GM23248 (cell line): ENCODE data around the gene CCDC91. TPM values are rescaled to one million over a fixed set of nuclear protein-coding genes. Genes with fewer than 3 reads are reported as not detected.

ENCODE experiments used
- DNase-seq: peaks from one replicate; pipeline ENCODE4 v3.0.0-alpha.2; 2015
- H2AFZ ChIP-seq: fragments of 200-600 bp; sonication (generic); 2 replicates; pipeline ENCODE4 v1.6.1; 2016; ENCODE audit warnings: antibody characterized with exemption
- H3F3A ChIP-seq: fragments of 200-600 bp; sonication (generic); 2 replicates; pipeline ENCODE4 v1.6.1; 2016; ENCODE audit warnings: mild to moderate bottlenecking, antibody characterized with exemption, mixed run types; ENCODE audit not compliant: insufficient read depth
- H3K27ac ChIP-seq: fragments of 200-600 bp; sonication (generic); 2 replicates; pipeline ENCODE4 v1.5.1; 2016; ENCODE audit warnings: mild to moderate bottlenecking
- H3K27me3 ChIP-seq: fragments of 200-600 bp; sonication (generic); replicated peaks from 2 replicates; pipeline ENCODE4 v1.6.1; 2016; ENCODE audit warnings: mild to moderate bottlenecking; ENCODE audit not compliant: insufficient read depth
- H3K36me3 ChIP-seq: fragments of 200-600 bp; sonication (generic); 2 replicates; pipeline ENCODE4 v1.6.1; 2016; ENCODE audit warnings: low read depth, mild to moderate bottlenecking
- H3K4me1 ChIP-seq: fragments of 200-600 bp; sonication (generic); 2 replicates; pipeline ENCODE4 v1.6.1; 2016; ENCODE audit warnings: mild to moderate bottlenecking; ENCODE audit not compliant: insufficient read depth
- H3K4me2 ChIP-seq: fragments of 200-600 bp; sonication (generic); one replicate; pipeline ENCODE4 v1.6.1; 2016; ENCODE audit warnings: mild to moderate bottlenecking; ENCODE audit not compliant: unreplicated experiment
- H3K4me3 ChIP-seq: fragments of 200-600 bp; sonication (generic); 2 replicates; pipeline ENCODE4 v1.5.1; 2016; ENCODE audit warnings: mild to moderate bottlenecking
- H3K79me2 ChIP-seq: fragments of 200-600 bp; sonication (generic); 2 replicates; pipeline ENCODE4 v1.6.1; 2016; ENCODE audit warnings: mild to moderate bottlenecking; ENCODE audit not compliant: insufficient read depth
- H3K9ac ChIP-seq: fragments of 200-600 bp; sonication (generic); 2 replicates; pipeline ENCODE4 v1.6.1; 2016; ENCODE audit warnings: mild to moderate bottlenecking
- H3K9me2 ChIP-seq: fragments of 200-600 bp; sonication (generic); 2 replicates; pipeline ENCODE4 v1.6.1; 2016; ENCODE audit warnings: mixed run types, mild to moderate bottlenecking, moderate library complexity; ENCODE audit not compliant: insufficient read depth
- H3K9me3 ChIP-seq: fragments of 200-600 bp; sonication (generic); one replicate; pipeline ENCODE4 v1.6.1; 2017; ENCODE audit warnings: low read depth
- H4K20me1 ChIP-seq: fragments of 200-600 bp; sonication (generic); 2 replicates; pipeline ENCODE4 v1.6.0; 2016; ENCODE audit not compliant: insufficient read depth
- EZH2 ChIP-seq: fragments of 200-600 bp; sonication (generic); IDR thresholded peaks from 2 replicates; pipeline ENCODE4 v1.6.1; 2018; ENCODE audit warnings: antibody characterized with exemption, mild to moderate bottlenecking; ENCODE audit not compliant: insufficient read depth, poor library complexity, severe bottlenecking
- EZH2phosphoT487 ChIP-seq: fragments of 200-600 bp; sonication (generic); IDR thresholded peaks from 2 replicates; pipeline ENCODE4 v1.6.1; 2018; ENCODE audit warnings: antibody characterized with exemption, moderate library complexity, mild to moderate bottlenecking, low read depth; ENCODE audit not compliant: insufficient read depth
- WGBS, 2 experiments: methylation state at CpG; one replicate each; pipeline ENCODE4 v1.1.6; 2015 to 2017; ENCODE audit warnings: low lambda C conversion rate in 2 of 2, low coverage in 1 of 2; ENCODE audit errors: missing lambda C conversion rate in 2 of 2; 5-methylcytosine and 5-hydroxymethylcytosine counted together
- in situ Hi-C: fragments of 300-500 bp; cut with MboI; formaldehyde crosslinking; loops from 2 replicates; pipeline ENCODE4 v1.15.0; 2020
- polyA plus RNA-seq: library from polyadenylated mRNA; unstranded; fragments of >200 nt; fragmentation: Nextera tagmentation; extraction: Ambion mirVana; gene quantifications from 2 replicates; pipeline ENCODE4 v1.2.1, GENCODE V29; 2016
- total RNA-seq: library from RNA; depleted of rRNA; stranded (reverse); fragments of >200 nt; shearing (Covaris generic); gene quantifications from 2 replicates; pipeline ENCODE4 v1.2.3, GENCODE V29; 2014

The CCDC91 gene
- total and polyA plus RNA-seq, 2 experiments from 2014 or later: 17.2 to 31.5 TPM

DNA sequence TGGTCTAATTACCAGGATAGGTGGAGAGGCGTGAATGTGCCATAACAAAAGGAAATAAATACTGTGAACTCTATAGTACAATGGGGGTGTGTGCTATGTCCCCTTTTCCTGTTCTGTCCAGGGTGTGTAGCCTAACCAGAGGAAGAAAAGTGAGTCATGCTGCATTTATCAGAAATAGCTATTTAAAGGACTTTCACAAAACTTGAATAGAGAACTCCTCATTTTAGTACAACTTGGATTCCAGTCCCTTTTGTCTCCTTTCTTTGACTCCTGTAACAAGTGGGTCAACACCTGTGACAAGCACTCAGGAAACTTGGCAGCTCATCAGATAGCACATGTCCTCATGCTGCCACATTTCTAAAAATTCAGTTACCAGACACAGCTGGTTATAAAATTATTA is 123.4 kb downstream of the CCDC91 start:
- Histone ChIP-seq H3K79me2 (no peaks in the 10 kb centered on the region), H3K4me1 (peaks cover 12% of the 10 kb centered on the region), H3K9ac (no peak overlapping the region), H3K36me3 (no peaks in the 10 kb centered on the region; the same call in 1 of the 2 replicates), H3F3A (no peaks in the 10 kb centered on the region; the same call in 1 of the 2 replicates), H3K9me2 (no peaks in the 10 kb centered on the region), H4K20me1 (no peaks in the 10 kb centered on the region), H3K27me3 (no peaks in the 10 kb centered on the region), H3K4me3 (no peak overlapping the region), H3K9me3 (no peaks in the 10 kb centered on the region), H3K27ac (no peak overlapping the region), H2AFZ (no peak overlapping the region), H3K4me2 (peak overlapping the region; percentile 6)
- no peak for TF ChIP-seq EZH2phosphoT487
- TF ChIP-seq EZH2: no peak
- DNase-seq: peak; percentile 46
- 93 to 100% methylated on average over 1 of the region's 1 CpG for WGBS, 2 experiments
- in situ Hi-C loops: no loop called here

DNA sequence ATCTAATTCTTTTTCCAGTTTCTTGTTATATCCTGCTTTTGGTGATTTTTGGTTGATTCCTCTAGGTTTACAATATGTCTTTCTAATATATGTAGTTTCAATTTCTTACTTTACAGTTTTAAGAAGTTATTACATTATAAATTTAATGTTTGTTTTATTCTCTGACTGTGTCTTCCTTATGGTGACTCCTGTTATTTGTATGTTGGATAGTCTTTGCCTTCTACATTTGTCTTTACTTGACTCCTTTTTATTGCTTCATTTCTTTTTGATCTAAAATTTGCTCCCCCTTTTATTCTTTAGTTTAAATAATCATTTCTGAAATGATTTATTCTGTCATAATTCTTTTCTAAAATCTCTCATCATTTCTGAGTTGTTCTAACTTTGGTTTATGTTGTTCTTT is 125.8 kb downstream of the CCDC91 start:
- Histone ChIP-seq H3K27me3 (no peaks in the 10 kb centered on the region), H3K4me1 (peaks cover 12% of the 10 kb centered on the region), H3K4me2 (no peak overlapping the region), H3K9me3 (no peaks in the 10 kb centered on the region), H3F3A (no peaks in the 10 kb centered on the region; the same call in 1 of the 2 replicates), H3K36me3 (no peaks in the 10 kb centered on the region; the same call in 1 of the 2 replicates), H3K9ac (no peak overlapping the region), H3K79me2 (no peaks in the 10 kb centered on the region), H3K4me3 (no peak overlapping the region), H3K27ac (no peak overlapping the region), H4K20me1 (no peaks in the 10 kb centered on the region), H3K9me2 (no peaks in the 10 kb centered on the region), H2AFZ (no peak overlapping the region)
- in situ Hi-C loops: no loop called here
- DNase-seq: no peak
- TF ChIP-seq EZH2phosphoT487 (no peak), EZH2 (no peak)

DNA sequence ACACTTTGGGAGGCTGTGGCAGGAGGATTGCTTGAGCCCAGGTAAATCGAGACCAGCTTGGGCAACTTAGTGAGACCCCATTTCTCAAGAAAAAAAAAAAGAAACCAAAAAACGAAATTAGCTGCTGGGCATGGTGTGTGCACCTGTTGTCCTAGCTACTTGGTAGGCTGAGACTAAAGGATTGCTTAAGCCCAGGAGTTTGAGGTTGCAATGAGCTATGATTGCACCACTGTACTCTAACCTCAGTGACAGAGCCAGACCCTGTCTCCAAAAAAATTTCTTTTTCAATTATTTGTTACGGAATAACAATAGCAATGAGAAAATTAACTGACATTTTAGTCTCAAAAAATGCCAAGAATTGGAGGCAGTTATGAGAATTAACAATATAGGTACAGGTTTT is 128.0 kb downstream of the CCDC91 start:
- Histone ChIP-seq H3K27ac (no peak overlapping the region), H3K4me2 (no peak overlapping the region), H3K27me3 (no peaks in the 10 kb centered on the region), H3K9ac (no peak overlapping the region), H3K79me2 (no peaks in the 10 kb centered on the region), H3K9me2 (no peaks in the 10 kb centered on the region; the same call in 1 of the 2 replicates), H4K20me1 (no peaks in the 10 kb centered on the region), H3K36me3 (no peaks in the 10 kb centered on the region; the same call in 1 of the 2 replicates), H3K9me3 (no peaks in the 10 kb centered on the region), H3F3A (no peaks in the 10 kb centered on the region; the same call in 1 of the 2 replicates), H2AFZ (no peak overlapping the region), H3K4me3 (no peak overlapping the region), H3K4me1 (peaks cover 12% of the 10 kb centered on the region)
- no peak for DNase-seq
- in situ Hi-C loops: no loop called here
- TF ChIP-seq EZH2phosphoT487 (no peak), EZH2 (no peak)
- WGBS, 2 experiments: 78 to 82% methylated on average over 3 of the region's 3 CpGs

DNA sequence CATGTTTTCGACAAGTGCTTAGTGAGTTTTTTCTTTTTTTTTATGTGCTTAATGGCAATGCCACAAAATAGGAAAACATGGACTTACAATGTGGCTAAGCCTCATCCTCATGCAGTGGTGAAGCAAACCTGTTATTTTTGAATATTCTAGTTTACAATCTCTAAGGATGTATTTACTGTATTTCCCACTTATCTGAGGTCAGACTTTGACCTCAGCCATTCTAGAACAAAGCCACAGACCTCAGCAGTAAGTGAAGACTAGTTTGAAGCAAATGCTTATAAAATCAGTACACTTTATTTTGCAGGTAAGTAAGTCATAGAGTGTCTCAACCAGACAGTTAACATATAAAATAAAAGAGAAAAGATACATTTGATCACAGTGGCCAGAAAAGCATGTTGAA is 130.1 kb downstream of the CCDC91 start:
- no peak overlapping the region for H3K9ac ChIP-seq
- H3K4me1 ChIP-seq: no peaks in the 10 kb centered on the region
- no peaks in the 10 kb centered on the region for H4K20me1 ChIP-seq
- H3K9me2 ChIP-seq: no peaks in the 10 kb centered on the region; the same call in 1 of the 2 replicates
- H3K4me2 ChIP-seq: no peak overlapping the region
- no peaks in the 10 kb centered on the region for H3F3A ChIP-seq
- WGBS, 2 experiments: 92 to 100% methylated on average over 1 of the region's 1 CpG
- H3K79me2 ChIP-seq: no peaks in the 10 kb centered on the region
- DNase-seq: no peak
- no peak overlapping the region for H3K27ac ChIP-seq
- H2AFZ ChIP-seq: no peak overlapping the region
- H3K4me3 ChIP-seq: no peak overlapping the region
- no peaks in the 10 kb centered on the region for H3K9me3 ChIP-seq
- in situ Hi-C loops: no loop called here
- TF ChIP-seq EZH2: no peak
- H3K27me3 ChIP-seq: no peaks in the 10 kb centered on the region
- no peaks in the 10 kb centered on the region; the same call in 1 of the 2 replicates for H3K36me3 ChIP-seq

DNA sequence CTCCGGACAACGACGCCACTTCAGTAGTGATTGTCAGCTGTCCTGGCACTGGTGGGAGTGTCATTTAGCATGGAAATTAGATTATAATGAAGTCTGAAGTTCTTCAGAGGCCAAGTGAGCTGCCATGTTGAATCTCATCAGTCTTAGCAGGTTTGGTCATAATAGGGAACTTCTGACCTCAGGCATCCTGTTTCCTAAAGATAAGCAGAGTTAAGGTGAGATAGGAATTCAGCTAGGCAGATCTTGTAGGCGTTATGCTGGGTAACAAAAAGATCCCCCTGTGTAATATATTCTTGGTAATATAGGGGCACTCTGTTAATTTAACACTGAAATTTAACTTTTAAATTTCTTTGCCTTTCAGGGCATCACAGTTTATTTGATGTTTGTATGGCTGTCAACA is 137.5 kb downstream of the CCDC91 start:
- H3K4me3 ChIP-seq: no peak overlapping the region
- H3F3A ChIP-seq: no peaks in the 10 kb centered on the region
- H3K4me2 ChIP-seq: no peak overlapping the region
- DNase-seq: no peak
- no peaks in the 10 kb centered on the region for H3K36me3 ChIP-seq
- H4K20me1 ChIP-seq: no peaks in the 10 kb centered on the region
- no peak for TF ChIP-seq EZH2
- no peak for TF ChIP-seq EZH2phosphoT487
- H3K9me2 ChIP-seq: no peaks in the 10 kb centered on the region; the same call in 1 of the 2 replicates
- no peak overlapping the region for H2AFZ ChIP-seq
- 95 to 99% methylated on average over 4 of the region's 4 CpGs for WGBS, 2 experiments
- no peaks in the 10 kb centered on the region for H3K9me3 ChIP-seq
- H3K9ac ChIP-seq: no peak overlapping the region
- H3K79me2 ChIP-seq: no peaks in the 10 kb centered on the region
- no peaks in the 10 kb centered on the region for H3K27me3 ChIP-seq
- H3K4me1 ChIP-seq: no peaks in the 10 kb centered on the region
- in situ Hi-C loops: no loop called here
- no peak overlapping the region for H3K27ac ChIP-seq
